Panc1 (cell line): ENCODE measurements around the gene GHRHR. TPM values are rescaled to one million over a fixed set of nuclear protein-coding genes. Genes with fewer than 3 reads are reported as not detected.

Experiments
- ATAC-seq: fragments of 200-7000 bp; cut with Tn5 transposase; 2 replicates; pipeline ENCODE4 v1.9.1; 2020; ENCODE audit warnings: mild to moderate bottlenecking, moderate library complexity
- BruUV-seq: library from RNA; stranded (reverse); fragments of 400-500 nt; replicated peaks from 2 replicates; lab custom pipeline; 2021; lab: Mats Ljungman, UMichigan
- CTCF ChIA-PET: fragments of 300-600 bp; sonication (Branson Sonifier 250); formaldehyde crosslinking; loops from one replicate; lab custom pipeline; 2022; ENCODE audit warnings: antibody characterized with exemption; lab: Charles Lee
- POLR2A ChIA-PET: fragments of 300-600 bp; sonication (Branson Sonifier 250); formaldehyde crosslinking; loops from one replicate; lab custom pipeline; 2022; ENCODE audit warnings: antibody characterized with exemption; lab: Charles Lee
- DNase-seq: peaks from one replicate; pipeline ENCODE4 v3.0.0-alpha.2; 2010; ENCODE audit warnings: low read depth, low spot score
- H3K27ac ChIP-seq: 2 replicates; pipeline ENCODE4 v1.5.1; 2011; ENCODE audit warnings: mild to moderate bottlenecking, low read length, inconsistent platforms
- H3K27me3 ChIP-seq: fragments of 200-500 bp; sonication (Bioruptor generic); 2 replicates; pipeline ENCODE4 v1.6.0; 2014; ENCODE audit warnings: low read length, inconsistent platforms; ENCODE audit not compliant: control insufficient read depth, insufficient read depth
- H3K36me3 ChIP-seq: fragments of 200-500 bp; sonication (Bioruptor generic); 2 replicates; pipeline ENCODE4 v1.5.1; 2014; ENCODE audit warnings: inconsistent platforms, mild to moderate bottlenecking, low read length, moderate library complexity; ENCODE audit not compliant: control insufficient read depth, insufficient read depth
- H3K4me1 ChIP-seq: 2 replicates; pipeline ENCODE4 v1.5.1; 2011; ENCODE audit warnings: inconsistent platforms, mild to moderate bottlenecking, low read length, moderate library complexity; ENCODE audit not compliant: control insufficient read depth, insufficient read depth
- H3K4me3 ChIP-seq, 2 experiments: 2 replicates each; pipeline ENCODE4 v1.5.1; 2011 to 2012; ENCODE audit warnings: low read depth in 2 of 2, low read length in 2 of 2, mild to moderate bottlenecking in 2 of 2, inconsistent platforms in 1 of 2, moderate library complexity in 1 of 2
- H3K9me3 ChIP-seq: fragments of 200-500 bp; sonication (Bioruptor generic); 2 replicates; pipeline ENCODE4 v1.5.1; 2014; ENCODE audit warnings: low read depth, mild to moderate bottlenecking, inconsistent platforms, low read length, moderate library complexity; ENCODE audit not compliant: control insufficient read depth, insufficient read depth
- CTCF ChIP-seq: fragments of 450-650 bp; IDR thresholded peaks from 2 replicates; pipeline ENCODE4 v1.5.1; 2017; ENCODE audit warnings: mild to moderate bottlenecking
- POLR2AphosphoS5 ChIP-seq: IDR thresholded peaks from 2 replicates; pipeline ENCODE4 v1.6.1; 2012; ENCODE audit warnings: mild to moderate bottlenecking, low read depth, low read length, moderate library complexity
- REST ChIP-seq, 2 experiments: IDR thresholded peaks; 2 replicates each; pipeline ENCODE4 v1.6.1; 2011 to 2012; ENCODE audit warnings: low read depth in 2 of 2, control low read depth in 1 of 2, low read length in 1 of 2, mild to moderate bottlenecking in 1 of 2, moderate library complexity in 1 of 2; ENCODE audit not compliant: insufficient read depth in 1 of 2
- SIN3A ChIP-seq: IDR thresholded peaks from 2 replicates; pipeline ENCODE4 v1.6.1; 2012; ENCODE audit warnings: low read depth, mild to moderate bottlenecking, low read length, moderate library complexity, borderline replicate concordance; ENCODE audit not compliant: insufficient read depth
- TCF7L2 ChIP-seq: IDR thresholded peaks from 2 replicates; pipeline ENCODE4 v1.6.1; 2011; ENCODE audit warnings: mild to moderate bottlenecking, low read depth, low read length, inconsistent platforms
- in situ Hi-C: cut with HindIII; loops from 2 replicates; pipeline ENCODE4 v1.10.0; 2016; ENCODE audit warnings: low sequenced_read_pairs, low pct_unique_long_range_greater_than_20kb
- intact Hi-C: fragments of 100-400 bp; cut with micrococcal nuclease; formaldehyde crosslinking; loops from one replicate; pipeline ENCODE4 v1.10.0; 2022; ENCODE audit not compliant: unreplicated experiment
- total RNA-seq: library from RNA; stranded (reverse); gene quantifications from one replicate; pipeline ENCODE4 v1.2.1, GENCODE V29; 2021; ENCODE audit not compliant: unreplicated experiment

GHRHR gene
- total RNA-seq, 1 experiment from 2014 or later = not detected

GRCh38 chr7:30973791-30974604 lies 10.2 kb downstream of the GHRHR start:
- ChIA-PET POLR2A (no interaction called here), CTCF (interaction anchor here (0.5 to 2.4 kb wide), 3 partner anchors 35 to 175 kb away, joined by 3 to 13 read pairs (median 3); no protein-coding TSS in a partner anchor)
- no TSS peak for BruUV-seq
- H3K27me3 ChIP-seq = peaks cover 10% of the 10 kb centered on the region
- no peaks in the 10 kb centered on the region for H3K36me3 ChIP-seq
- intact Hi-C loops = no loop called here
- no peak for DNase-seq
- in situ Hi-C loops = no loop called here
- H3K4me1 ChIP-seq = peaks cover 8% of the 10 kb centered on the region; the same call in 1 of the 2 replicates
- TF ChIP-seq SIN3A (no peak), POLR2AphosphoS5 (no peak), REST (IDR thresholded peaks at IDR 0.05; ENCODE audit: insufficient read depth in 1 of 2, low read depth in 2 of 2, low read length in 1 of 2) (no peak), CTCF (no peak)
- no peaks in the 10 kb centered on the region for H3K9me3 ChIP-seq
- H3K27ac ChIP-seq = no peak overlapping the region
- no peak for ATAC-seq
- H3K4me3 ChIP-seq = no peak overlapping the region

GRCh38 chr7:30974605-30975255 lies 11.0 kb downstream of the GHRHR start:
- ChIA-PET POLR2A (no interaction called here), CTCF (interaction anchor here (0.6 to 2.4 kb wide), 2 partner anchors 36 to 175 kb away, joined by 3 to 13 read pairs; no protein-coding TSS in a partner anchor)
- no peaks in the 10 kb centered on the region for H3K9me3 ChIP-seq
- TF ChIP-seq POLR2AphosphoS5 (no peak), CTCF (peak; percentile 84), REST (IDR thresholded peaks at IDR 0.05; ENCODE audit: insufficient read depth in 1 of 2, low read depth in 2 of 2, low read length in 1 of 2) (no peak), TCF7L2 (peak; percentile 63; the same call in 1 of the 2 replicates), SIN3A (no peak)
- in situ Hi-C loops = no loop called here
- no peak overlapping the region for H3K27ac ChIP-seq
- intact Hi-C loops = no loop called here
- H3K4me1 ChIP-seq = peaks cover 8% of the 10 kb centered on the region; the same call in 1 of the 2 replicates
- H3K4me3 ChIP-seq = no peak overlapping the region
- DNase-seq (no peak), ATAC-seq (peak; percentile 79)
- BruUV-seq = no TSS peak
- H3K27me3 ChIP-seq = peaks cover 12% of the 10 kb centered on the region
- H3K36me3 ChIP-seq = no peaks in the 10 kb centered on the region
